SK-N-SH (cell line): Measurements from ENCODE around the gene SH3RF2. TPM values are rescaled to one million over a fixed set of nuclear protein-coding genes. Genes with fewer than 3 reads are reported as not detected.
A peak's percentile ranks its signal among the peaks of the same experiment; 100 is the strongest.

Experiments used
- CTCF ChIA-PET: fragments of 300-600, 350-600 bp; formaldehyde crosslinking; extraction: SDS; loops from one replicate; lab custom pipeline; 2021; lab: Yijun Ruan, JAX
- POLR2A ChIA-PET: fragments of 350-600 bp; sonication (Branson Sonifier 250); formaldehyde crosslinking; extraction: SDS; loops from one replicate; lab custom pipeline; 2020; ENCODE audit warnings: antibody characterized with exemption, inconsistent platforms; lab: Yijun Ruan, JAX
- DNase-seq: peaks from one replicate; pipeline ENCODE4 v3.0.0; 2012
- H2AFZ ChIP-seq: fragments of 200-600 bp; sonication (generic); 2 replicates; pipeline ENCODE4 v1.8.1; 2016; ENCODE audit warnings: antibody characterized with exemption, mild to moderate bottlenecking, low read depth
- H3F3A ChIP-seq: fragments of 200-600 bp; sonication (generic); replicated peaks from 2 replicates; pipeline ENCODE3; 2016; ENCODE audit warnings: antibody characterized with exemption, mild to moderate bottlenecking; ENCODE audit not compliant: insufficient read depth
- H3K27ac ChIP-seq, 2 experiments: fragments of 200-500 bp in 1 of 2; fragments of 200-600 bp in 1 of 2; sonication (Bioruptor generic) in 1 of 2; sonication (generic), shearing (Covaris generic) in 1 of 2; 2 replicates each; pipeline versions ENCODE4 v1.5.1 to v1.6.1; 2014 to 2016; ENCODE audit warnings: low read depth in 2 of 2, inconsistent platforms in 1 of 2, low read length in 1 of 2, mild to moderate bottlenecking in 1 of 2, mixed read lengths in 1 of 2
- H3K27me3 ChIP-seq: fragments of 200-600 bp; sonication (generic), shearing (Covaris generic); 2 replicates; pipeline ENCODE4 v1.6.1; 2016; ENCODE audit warnings: mixed run types; ENCODE audit not compliant: insufficient read depth
- H3K36me3 ChIP-seq, 2 experiments: fragments of 200-500 bp in 1 of 2; fragments of 200-600 bp in 1 of 2; sonication (Bioruptor generic) in 1 of 2; sonication (generic) in 1 of 2; replicated peaks in 1 of 2; 2 replicates each; pipeline versions ENCODE3 to v1.5.1; 2014 to 2016; ENCODE audit warnings: low read length in 1 of 2, mild to moderate bottlenecking in 1 of 2; ENCODE audit not compliant: insufficient read depth in 2 of 2, control insufficient read depth in 1 of 2
- H3K4me1 ChIP-seq, 2 experiments: fragments of 200-500 bp in 1 of 2; fragments of 200-600 bp in 1 of 2; sonication (Bioruptor generic) in 1 of 2; sonication (generic), shearing (Covaris generic) in 1 of 2; 2 replicates each; pipeline versions ENCODE4 v1.5.1 to v1.6.1; 2014 to 2016; ENCODE audit warnings: low read depth in 1 of 2, low read length in 1 of 2, mixed run types in 1 of 2; ENCODE audit not compliant: insufficient read depth in 2 of 2, control insufficient read depth in 1 of 2
- H3K4me2 ChIP-seq: fragments of 200-600 bp; sonication (generic), shearing (Covaris generic); 2 replicates; pipeline ENCODE4 v1.6.1; 2017; ENCODE audit warnings: mixed run types
- H3K4me3 ChIP-seq, 2 experiments: fragments of 200-500 bp in 1 of 2; fragments of 200-600 bp in 1 of 2; sonication (Bioruptor generic) in 1 of 2; sonication (generic), shearing (Covaris generic) in 1 of 2; 2 replicates each; pipeline versions ENCODE4 v1.5.1 to v1.8.1; 2014 to 2016; ENCODE audit warnings: low read depth in 2 of 2, inconsistent platforms in 1 of 2, low read length in 1 of 2, mild to moderate bottlenecking in 1 of 2, mixed read lengths in 1 of 2, moderate library complexity in 1 of 2
- H3K79me2 ChIP-seq: fragments of 200-600 bp; sonication (generic); 2 replicates; pipeline ENCODE4 v1.8.1; 2017; ENCODE audit warnings: mild to moderate bottlenecking; ENCODE audit not compliant: insufficient read depth
- H3K9ac ChIP-seq: fragments of 200-600 bp; sonication (generic); 2 replicates; pipeline ENCODE4 v1.6.1; 2017; ENCODE audit warnings: mixed run types
- H3K9me2 ChIP-seq: fragments of 200-600 bp; sonication (generic); 2 replicates; pipeline ENCODE4 v1.6.1; 2017; ENCODE audit warnings: mixed run types
- H3K9me3 ChIP-seq: fragments of 200-600 bp; sonication (generic); 2 replicates; pipeline ENCODE4 v1.6.1; 2017; ENCODE audit warnings: mixed run types, mild to moderate bottlenecking, moderate library complexity
- H4K20me1 ChIP-seq: fragments of 200-600 bp; sonication (generic); 2 replicates; pipeline ENCODE4 v1.6.1; 2017; ENCODE audit warnings: mild to moderate bottlenecking, mixed run types; ENCODE audit not compliant: insufficient read depth
- ELF1 ChIP-seq: IDR thresholded peaks from 2 replicates; pipeline ENCODE4 v1.4.0; 2012
- EP300 ChIP-seq, 2 experiments: IDR thresholded peaks; 2 replicates each; pipeline versions ENCODE4 v1.4.0 to v1.6.1; 2012; ENCODE audit warnings: borderline replicate concordance in 1 of 2, low read depth in 1 of 2, low read length in 1 of 2
- EZH2phosphoT487 ChIP-seq: fragments of 200-600 bp; sonication (generic); IDR thresholded peaks from 2 replicates; pipeline ENCODE4 v1.6.1; 2017; ENCODE audit warnings: low read depth, mixed run types, mild to moderate bottlenecking, antibody characterized with exemption, moderate library complexity, borderline replicate concordance
- FOSL2 ChIP-seq: IDR thresholded peaks from 2 replicates; pipeline ENCODE4 v1.4.0; 2012; ENCODE audit warnings: low read depth, mild to moderate bottlenecking, moderate library complexity, borderline replicate concordance
- GATA2 ChIP-seq: sonication (generic); formaldehyde crosslinking; IDR thresholded peaks from 2 replicates; pipeline ENCODE4 v1.5.0; 2020; ENCODE audit warnings: mild to moderate bottlenecking, missing genetic modification reagents
- JUND ChIP-seq: IDR thresholded peaks from 2 replicates; pipeline ENCODE4 v1.4.0; 2012
- MXI1 ChIP-seq: IDR thresholded peaks from 2 replicates; pipeline ENCODE4 v1.6.1; 2012; ENCODE audit warnings: mild to moderate bottlenecking, low read depth, low read length, improper control_type of control experiment
- NFIC ChIP-seq: IDR thresholded peaks from 2 replicates; pipeline ENCODE4 v1.4.0; 2012; ENCODE audit warnings: borderline replicate concordance
- POLR2AphosphoS5 ChIP-seq: IDR thresholded peaks from 2 replicates; pipeline ENCODE4 v1.6.1; 2012; ENCODE audit warnings: low read depth, low read length
- RAD21 ChIP-seq: IDR thresholded peaks from 2 replicates; pipeline ENCODE4 v1.6.1; 2012; ENCODE audit warnings: mild to moderate bottlenecking, low read length
- RCOR1 ChIP-seq: fragments of 150-350 bp; IDR thresholded peaks from 2 replicates; pipeline ENCODE4 v1.6.1; 2017; ENCODE audit warnings: antibody characterized with exemption, low read length
- REST ChIP-seq: IDR thresholded peaks from 2 replicates; pipeline ENCODE4 v1.6.1; 2012; ENCODE audit warnings: mild to moderate bottlenecking, low read depth, low read length, moderate library complexity
- WGBS: methylation state at CpG from one replicate; pipeline ENCODE4 v1.1.6; 2017; ENCODE audit warnings: low lambda C conversion rate; 5-methylcytosine and 5-hydroxymethylcytosine counted together
- polyA plus RNA-seq, 3 experiments: library from polyadenylated mRNA; depleted of rRNA; stranded (reverse); fragments of >200 nt; gene quantifications; 2 replicates each; pipeline ENCODE4 v1.2.3, GENCODE V29; 2012
- TF ChIP-seq, protein P1 (sequence below): IDR thresholded peaks from 2 replicates; pipeline ENCODE4; 2012

Gene SH3RF2
- polyA plus RNA-seq, 1 of the 3 experiments (the other 2 are of a cell fraction): 0.87 TPM

DNA sequence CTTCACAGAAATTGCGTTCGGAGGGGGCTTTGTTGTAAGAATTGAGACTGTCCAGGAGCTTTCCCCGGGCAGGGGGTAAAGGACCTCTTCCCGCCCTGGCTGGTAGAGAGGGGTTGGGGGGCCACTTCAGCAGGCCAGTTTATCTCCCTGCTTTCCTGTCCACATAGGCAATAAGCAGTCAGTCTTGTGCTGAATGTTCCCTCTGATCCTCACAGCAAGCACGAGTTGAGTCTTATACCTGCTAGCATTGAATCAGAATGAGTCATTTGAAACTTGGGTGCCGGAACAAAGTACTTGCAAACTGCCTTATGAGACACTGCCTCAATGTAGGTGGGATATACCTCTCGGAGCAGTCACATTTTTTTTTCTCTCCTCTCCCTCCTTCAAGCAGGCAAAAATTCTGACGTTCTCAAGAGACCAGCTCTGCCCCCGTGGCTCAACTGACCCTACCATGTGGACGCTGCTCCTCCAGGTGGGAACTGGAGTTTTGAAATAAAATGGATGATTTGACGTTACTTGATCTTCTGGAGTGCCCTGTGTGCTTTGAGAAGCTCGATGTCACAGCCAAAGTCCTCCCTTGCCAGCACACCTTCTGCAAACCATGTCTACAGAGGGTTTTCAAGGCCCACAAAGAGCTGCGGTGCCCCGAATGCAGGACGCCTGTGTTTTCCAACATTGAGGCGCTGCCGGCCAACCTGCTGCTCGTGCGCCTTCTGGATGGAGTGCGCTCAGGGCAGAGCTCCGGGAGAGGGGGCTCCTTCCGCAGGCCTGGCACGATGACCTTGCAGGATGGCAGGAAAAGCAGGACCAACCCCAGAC lies 1.3 kb downstream of the SH3RF2 start:
- Histone ChIP-seq H3K36me3 (no peaks in the 10 kb centered on the region), H3K79me2 (no peaks in the 10 kb centered on the region), H4K20me1 (no peaks in the 10 kb centered on the region), H3K9me2 (no peaks in the 10 kb centered on the region), H3K4me1 (peaks cover 17 to 34% of the 10 kb centered on the region in 2 experiments), H3K9me3 (no peaks in the 10 kb centered on the region), H3K9ac (no peak overlapping the region), H3K27ac (no peak overlapping the region; a peak in 1 of 4 replicates), H2AFZ (no peak overlapping the region; the same call in 1 of the 2 replicates), H3F3A (peaks cover 18% of the 10 kb centered on the region), H3K4me3 (no peak overlapping the region), H3K4me2 (peak overlapping the region; percentile 16; the same call in 1 of the 2 replicates), H3K27me3 (no peaks in the 10 kb centered on the region)
- POLR2A ChIA-PET: no interaction called here
- peak; percentile 45 for DNase-seq
- CTCF ChIA-PET: interaction anchor here (1.2 to 1.6 kb wide), 3 partner anchors 12 to 103 kb away, joined by 3 to 4 read pairs (median 3); no protein-coding TSS in a partner anchor
- no peak for TF ChIP-seq EZH2phosphoT487
- no peak for TF ChIP-seq MXI1
- no peak for TF ChIP-seq ELF1
- TF ChIP-seq FOSL2: peak; percentile 41; the same call in 1 of the 2 replicates
- peak; percentile 30; the same call in 1 of the 2 replicates for TF ChIP-seq JUND
- WGBS: 77% methylated on average over 22 of the region's 23 CpGs

- POLR2A ChIA-PET: interaction anchor here (0.5 kb wide), 1 partner anchor 168 kb away, joined by 4 read pairs; no protein-coding TSS in a partner anchor
- no peaks in the 10 kb centered on the region for H3K9me2 ChIP-seq
- TF ChIP-seq NFIC: no peak
- peak; percentile 30; the same call in 1 of the 2 replicates for TF ChIP-seq RCOR1
- TF ChIP-seq EP300 (IDR thresholded peaks at IDR 0.05; ENCODE audit: borderline replicate concordance in 1 of 2, low read depth in 1 of 2, low read length in 1 of 2): peak in 1 of 2 experiments; percentile 78; a peak in 1 of 4 replicates
- TF ChIP-seq, protein P1, sequence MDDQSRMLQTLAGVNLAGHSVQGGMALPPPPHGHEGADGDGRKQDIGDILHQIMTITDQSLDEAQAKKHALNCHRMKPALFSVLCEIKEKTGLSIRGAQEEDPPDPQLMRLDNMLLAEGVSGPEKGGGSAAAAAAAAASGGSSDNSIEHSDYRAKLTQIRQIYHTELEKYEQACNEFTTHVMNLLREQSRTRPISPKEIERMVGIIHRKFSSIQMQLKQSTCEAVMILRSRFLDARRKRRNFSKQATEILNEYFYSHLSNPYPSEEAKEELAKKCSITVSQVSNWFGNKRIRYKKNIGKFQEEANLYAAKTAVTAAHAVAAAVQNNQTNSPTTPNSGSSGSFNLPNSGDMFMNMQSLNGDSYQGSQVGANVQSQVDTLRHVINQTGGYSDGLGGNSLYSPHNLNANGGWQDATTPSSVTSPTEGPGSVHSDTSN: peak; percentile 21; the same call in 1 of the 2 replicates
- TF ChIP-seq REST: peak; percentile 75
- no peak for TF ChIP-seq POLR2AphosphoS5
- peak; percentile 67 for TF ChIP-seq GATA2 (CRISPR knock-in tag)
- TF ChIP-seq RAD21: 0 out of 2 replicates have a peak, but pooled peaks have one; percentile 2
- TF ChIP-seq, all 33 proteins: peak for 6
- DNase-seq: peak; percentile 62
- Histone ChIP-seq H3K36me3 (no peaks in the 10 kb centered on the region), H2AFZ (no peak overlapping the region), H3K4me1 (peaks cover 17 to 40% of the 10 kb centered on the region in 2 experiments), H4K20me1 (no peaks in the 10 kb centered on the region), H3K27ac (no peak overlapping the region; a peak in 1 of 4 replicates), H3K4me2 (no peak overlapping the region), H3K79me2 (no peaks in the 10 kb centered on the region), H3K9me3 (no peaks in the 10 kb centered on the region), H3K9ac (no peak overlapping the region), H3F3A (peaks cover 16% of the 10 kb centered on the region), H3K27me3 (no peaks in the 10 kb centered on the region), H3K4me3 (no peak overlapping the region)
- 69% methylated on average over 11 of the region's 11 CpGs for WGBS
- CTCF ChIA-PET: interaction anchor here (1.2 to 1.6 kb wide), 3 partner anchors 11 to 102 kb away, joined by 3 to 4 read pairs (median 3); no protein-coding TSS in a partner anchor
These were observed 2.6 kb downstream of the SH3RF2 start for GRCh38 chr5:145938776-145939539.
